SK-N-SH (cell line): ENCODE results near the gene PBRM1. TPM values are rescaled to one million over a fixed set of nuclear protein-coding genes. Genes with fewer than 3 reads are reported as not detected.

Source experiments
- CTCF ChIA-PET: fragments of 300-600, 350-600 bp; formaldehyde crosslinking; extraction: SDS; loops from one replicate; lab custom pipeline; 2021; lab: Yijun Ruan, JAX
- POLR2A ChIA-PET: fragments of 350-600 bp; sonication (Branson Sonifier 250); formaldehyde crosslinking; extraction: SDS; loops from one replicate; lab custom pipeline; 2020; ENCODE audit warnings: antibody characterized with exemption, inconsistent platforms; lab: Yijun Ruan, JAX
- DNase-seq: peaks from one replicate; pipeline ENCODE4 v3.0.0; 2012
- H2AFZ ChIP-seq: fragments of 200-600 bp; sonication (generic); 2 replicates; pipeline ENCODE4 v1.8.1; 2016; ENCODE audit warnings: antibody characterized with exemption, mild to moderate bottlenecking, low read depth
- H3F3A ChIP-seq: fragments of 200-600 bp; sonication (generic); replicated peaks from 2 replicates; pipeline ENCODE3; 2016; ENCODE audit warnings: antibody characterized with exemption, mild to moderate bottlenecking; ENCODE audit not compliant: insufficient read depth
- H3K27ac ChIP-seq, 2 experiments: fragments of 200-500 bp in 1 of 2; fragments of 200-600 bp in 1 of 2; sonication (Bioruptor generic) in 1 of 2; sonication (generic), shearing (Covaris generic) in 1 of 2; 2 replicates each; pipeline versions ENCODE4 v1.5.1 to v1.6.1; 2014 to 2016; ENCODE audit warnings: low read depth in 2 of 2, inconsistent platforms in 1 of 2, low read length in 1 of 2, mild to moderate bottlenecking in 1 of 2, mixed read lengths in 1 of 2
- H3K27me3 ChIP-seq: fragments of 200-600 bp; sonication (generic), shearing (Covaris generic); 2 replicates; pipeline ENCODE4 v1.6.1; 2016; ENCODE audit warnings: mixed run types; ENCODE audit not compliant: insufficient read depth
- H3K36me3 ChIP-seq, 2 experiments: fragments of 200-500 bp in 1 of 2; fragments of 200-600 bp in 1 of 2; sonication (Bioruptor generic) in 1 of 2; sonication (generic) in 1 of 2; replicated peaks in 1 of 2; 2 replicates each; pipeline versions ENCODE3 to v1.5.1; 2014 to 2016; ENCODE audit warnings: low read length in 1 of 2, mild to moderate bottlenecking in 1 of 2; ENCODE audit not compliant: insufficient read depth in 2 of 2, control insufficient read depth in 1 of 2
- H3K4me1 ChIP-seq, 2 experiments: fragments of 200-500 bp in 1 of 2; fragments of 200-600 bp in 1 of 2; sonication (Bioruptor generic) in 1 of 2; sonication (generic), shearing (Covaris generic) in 1 of 2; 2 replicates each; pipeline versions ENCODE4 v1.5.1 to v1.6.1; 2014 to 2016; ENCODE audit warnings: low read depth in 1 of 2, low read length in 1 of 2, mixed run types in 1 of 2; ENCODE audit not compliant: insufficient read depth in 2 of 2, control insufficient read depth in 1 of 2
- H3K4me2 ChIP-seq: fragments of 200-600 bp; sonication (generic), shearing (Covaris generic); 2 replicates; pipeline ENCODE4 v1.6.1; 2017; ENCODE audit warnings: mixed run types
- H3K4me3 ChIP-seq, 2 experiments: fragments of 200-500 bp in 1 of 2; fragments of 200-600 bp in 1 of 2; sonication (Bioruptor generic) in 1 of 2; sonication (generic), shearing (Covaris generic) in 1 of 2; 2 replicates each; pipeline versions ENCODE4 v1.5.1 to v1.8.1; 2014 to 2016; ENCODE audit warnings: low read depth in 2 of 2, inconsistent platforms in 1 of 2, low read length in 1 of 2, mild to moderate bottlenecking in 1 of 2, mixed read lengths in 1 of 2, moderate library complexity in 1 of 2
- H3K79me2 ChIP-seq: fragments of 200-600 bp; sonication (generic); 2 replicates; pipeline ENCODE4 v1.8.1; 2017; ENCODE audit warnings: mild to moderate bottlenecking; ENCODE audit not compliant: insufficient read depth
- H3K9ac ChIP-seq: fragments of 200-600 bp; sonication (generic); 2 replicates; pipeline ENCODE4 v1.6.1; 2017; ENCODE audit warnings: mixed run types
- H3K9me2 ChIP-seq: fragments of 200-600 bp; sonication (generic); 2 replicates; pipeline ENCODE4 v1.6.1; 2017; ENCODE audit warnings: mixed run types
- H3K9me3 ChIP-seq: fragments of 200-600 bp; sonication (generic); 2 replicates; pipeline ENCODE4 v1.6.1; 2017; ENCODE audit warnings: mixed run types, mild to moderate bottlenecking, moderate library complexity
- H4K20me1 ChIP-seq: fragments of 200-600 bp; sonication (generic); 2 replicates; pipeline ENCODE4 v1.6.1; 2017; ENCODE audit warnings: mild to moderate bottlenecking, mixed run types; ENCODE audit not compliant: insufficient read depth
- CHD2 ChIP-seq: fragments of 150-350 bp; IDR thresholded peaks from 2 replicates; pipeline ENCODE4 v1.6.1; 2018; ENCODE audit warnings: low read length; ENCODE audit not compliant: partially characterized antibody
- EP300 ChIP-seq, 2 experiments: IDR thresholded peaks; 2 replicates each; pipeline versions ENCODE4 v1.4.0 to v1.6.1; 2012; ENCODE audit warnings: borderline replicate concordance in 1 of 2, low read depth in 1 of 2, low read length in 1 of 2
- EZH2phosphoT487 ChIP-seq: fragments of 200-600 bp; sonication (generic); IDR thresholded peaks from 2 replicates; pipeline ENCODE4 v1.6.1; 2017; ENCODE audit warnings: low read depth, mixed run types, mild to moderate bottlenecking, antibody characterized with exemption, moderate library complexity, borderline replicate concordance
- FOXJ3 ChIP-seq: sonication (generic); formaldehyde crosslinking; IDR thresholded peaks from 2 replicates; pipeline ENCODE4 v1.5.1; 2020; ENCODE audit warnings: mild to moderate bottlenecking, missing genetic modification reagents
- FOXM1 ChIP-seq: IDR thresholded peaks from 2 replicates; pipeline ENCODE4 v1.4.0; 2012; ENCODE audit warnings: low read depth, mild to moderate bottlenecking
- MEF2A ChIP-seq: IDR thresholded peaks from 2 replicates; pipeline ENCODE4 v1.4.0; 2012; ENCODE audit warnings: low read depth, borderline replicate concordance
- MXI1 ChIP-seq: IDR thresholded peaks from 2 replicates; pipeline ENCODE4 v1.6.1; 2012; ENCODE audit warnings: mild to moderate bottlenecking, low read depth, low read length, improper control_type of control experiment
- NRF1 ChIP-seq: IDR thresholded peaks from 2 replicates; pipeline ENCODE4 v1.6.1; 2012; ENCODE audit warnings: low read depth, mild to moderate bottlenecking, low read length
- POLR2AphosphoS5 ChIP-seq: IDR thresholded peaks from 2 replicates; pipeline ENCODE4 v1.6.1; 2012; ENCODE audit warnings: low read depth, low read length
- RAD21 ChIP-seq: IDR thresholded peaks from 2 replicates; pipeline ENCODE4 v1.6.1; 2012; ENCODE audit warnings: mild to moderate bottlenecking, low read length
- RCOR1 ChIP-seq: fragments of 150-350 bp; IDR thresholded peaks from 2 replicates; pipeline ENCODE4 v1.6.1; 2017; ENCODE audit warnings: antibody characterized with exemption, low read length
- RFX5 ChIP-seq: IDR thresholded peaks from 2 replicates; pipeline ENCODE4 v1.6.1; 2012; ENCODE audit warnings: mild to moderate bottlenecking, improper control_type of control experiment, low read length
- SMC3 ChIP-seq: IDR thresholded peaks from 2 replicates; pipeline ENCODE4 v1.6.1; 2012; ENCODE audit warnings: low read depth, low read length, improper control_type of control experiment
- TAF1 ChIP-seq: IDR thresholded peaks from 2 replicates; pipeline ENCODE4 v1.6.1; 2012; ENCODE audit warnings: low read depth, mild to moderate bottlenecking, low read length, moderate library complexity, borderline replicate concordance
- TEAD4 ChIP-seq: IDR thresholded peaks from 2 replicates; pipeline ENCODE4 v1.4.0; 2012; ENCODE audit warnings: mild to moderate bottlenecking, borderline replicate concordance; ENCODE audit not compliant: insufficient read depth
- USF2 ChIP-seq: fragments of 150-350 bp; IDR thresholded peaks from 2 replicates; pipeline ENCODE4 v1.6.1; 2017; ENCODE audit warnings: antibody characterized with exemption, low read length, low read depth, borderline replicate concordance
- WGBS: methylation state at CpG from one replicate; pipeline ENCODE4 v1.1.6; 2017; ENCODE audit warnings: low lambda C conversion rate; 5-methylcytosine and 5-hydroxymethylcytosine counted together
- polyA plus RNA-seq, 3 experiments: library from polyadenylated mRNA; depleted of rRNA; stranded (reverse); fragments of >200 nt; gene quantifications; 2 replicates each; pipeline ENCODE4 v1.2.3, GENCODE V29; 2012
- TF ChIP-seq, protein P1 (sequence below): fragments of 150-350 bp; IDR thresholded peaks from 2 replicates; pipeline ENCODE4 v1.6.1; 2016; ENCODE audit warnings: mild to moderate bottlenecking, low read depth, low read length
- TF ChIP-seq, protein P2 (sequence below): IDR thresholded peaks from 2 replicates; pipeline ENCODE4; 2012
- TF ChIP-seq, protein P3 (sequence below): IDR thresholded peaks from 2 replicates; pipeline ENCODE4 v1.4.0; 2012; ENCODE audit warnings: low read depth, borderline replicate concordance

Gene PBRM1
- polyA plus RNA-seq, 1 of the 3 experiments (the other 2 are of a cell fraction) = 14.3 TPM

- Histone ChIP-seq H2AFZ (no peak overlapping the region), H3K9me2 (no peaks in the 10 kb centered on the region), H3K4me3 (no peak overlapping the region), H3K4me1 (no peaks in the 10 kb centered on the region), H3K36me3 (peaks cover 0 to 28% of the 10 kb centered on the region in 2 experiments), H4K20me1 (no peaks in the 10 kb centered on the region), H3K9me3 (peaks cover 4% of the 10 kb centered on the region; the same call in 1 of the 2 replicates), H3K79me2 (no peaks in the 10 kb centered on the region), H3K27me3 (no peaks in the 10 kb centered on the region), H3K27ac (no peak overlapping the region), H3K4me2 (no peak overlapping the region), H3F3A (no peaks in the 10 kb centered on the region), H3K9ac (no peak overlapping the region)
- CTCF ChIA-PET = no interaction called here
- 100% methylated on average over 1 of the region's 1 CpG for WGBS
- no peak for DNase-seq
- TF ChIP-seq USF2 (no peak), POLR2AphosphoS5 (no peak), EZH2phosphoT487 (no peak), FOXJ3 (CRISPR knock-in tag) (no peak), RAD21 (no peak), MEF2A (no peak), RFX5 (no peak), RCOR1 (no peak), EP300 (IDR thresholded peaks at IDR 0.05; ENCODE audit: borderline replicate concordance in 1 of 2, low read depth in 1 of 2, low read length in 1 of 2) (no peak), SMC3 (no peak), FOXM1 (no peak), CHD2 (no peak), TAF1 (no peak), NRF1 (no peak), MXI1 (no peak), TEAD4 (no peak)
- TF ChIP-seq, protein P1, sequence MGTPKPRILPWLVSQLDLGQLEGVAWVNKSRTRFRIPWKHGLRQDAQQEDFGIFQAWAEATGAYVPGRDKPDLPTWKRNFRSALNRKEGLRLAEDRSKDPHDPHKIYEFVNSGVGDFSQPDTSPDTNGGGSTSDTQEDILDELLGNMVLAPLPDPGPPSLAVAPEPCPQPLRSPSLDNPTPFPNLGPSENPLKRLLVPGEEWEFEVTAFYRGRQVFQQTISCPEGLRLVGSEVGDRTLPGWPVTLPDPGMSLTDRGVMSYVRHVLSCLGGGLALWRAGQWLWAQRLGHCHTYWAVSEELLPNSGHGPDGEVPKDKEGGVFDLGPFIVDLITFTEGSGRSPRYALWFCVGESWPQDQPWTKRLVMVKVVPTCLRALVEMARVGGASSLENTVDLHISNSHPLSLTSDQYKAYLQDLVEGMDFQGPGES = no peak
- TF ChIP-seq, protein P2, sequence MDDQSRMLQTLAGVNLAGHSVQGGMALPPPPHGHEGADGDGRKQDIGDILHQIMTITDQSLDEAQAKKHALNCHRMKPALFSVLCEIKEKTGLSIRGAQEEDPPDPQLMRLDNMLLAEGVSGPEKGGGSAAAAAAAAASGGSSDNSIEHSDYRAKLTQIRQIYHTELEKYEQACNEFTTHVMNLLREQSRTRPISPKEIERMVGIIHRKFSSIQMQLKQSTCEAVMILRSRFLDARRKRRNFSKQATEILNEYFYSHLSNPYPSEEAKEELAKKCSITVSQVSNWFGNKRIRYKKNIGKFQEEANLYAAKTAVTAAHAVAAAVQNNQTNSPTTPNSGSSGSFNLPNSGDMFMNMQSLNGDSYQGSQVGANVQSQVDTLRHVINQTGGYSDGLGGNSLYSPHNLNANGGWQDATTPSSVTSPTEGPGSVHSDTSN = no peak
- TF ChIP-seq, protein P3, sequence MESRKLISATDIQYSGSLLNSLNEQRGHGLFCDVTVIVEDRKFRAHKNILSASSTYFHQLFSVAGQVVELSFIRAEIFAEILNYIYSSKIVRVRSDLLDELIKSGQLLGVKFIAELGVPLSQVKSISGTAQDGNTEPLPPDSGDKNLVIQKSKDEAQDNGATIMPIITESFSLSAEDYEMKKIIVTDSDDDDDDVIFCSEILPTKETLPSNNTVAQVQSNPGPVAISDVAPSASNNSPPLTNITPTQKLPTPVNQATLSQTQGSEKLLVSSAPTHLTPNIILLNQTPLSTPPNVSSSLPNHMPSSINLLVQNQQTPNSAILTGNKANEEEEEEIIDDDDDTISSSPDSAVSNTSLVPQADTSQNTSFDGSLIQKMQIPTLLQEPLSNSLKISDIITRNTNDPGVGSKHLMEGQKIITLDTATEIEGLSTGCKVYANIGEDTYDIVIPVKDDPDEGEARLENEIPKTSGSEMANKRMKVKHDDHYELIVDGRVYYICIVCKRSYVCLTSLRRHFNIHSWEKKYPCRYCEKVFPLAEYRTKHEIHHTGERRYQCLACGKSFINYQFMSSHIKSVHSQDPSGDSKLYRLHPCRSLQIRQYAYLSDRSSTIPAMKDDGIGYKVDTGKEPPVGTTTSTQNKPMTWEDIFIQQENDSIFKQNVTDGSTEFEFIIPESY = no peak
- POLR2A ChIA-PET = no interaction called here
Observed at GRCh38 chr3:52721730-52722008, 36.0 kb upstream of the PBRM1 start.
